Anterior cingulate cortex (tissue), 58 donors: ENCODE results near the gene PCDHGB3.
"Not testable (repeated sequence)": the region's sequence is repeated elsewhere in the genome, so short reads cannot be mapped to it uniquely, and the experiment has no call there.

Experiments used
- DNase-seq, 58 donors: peaks; one replicate each; lab custom pipeline; 2025; lab: John Stamatoyannopoulos, UW

PCDHGB3 gene

GRCh38 chr5:141389153-141390042 lies 19.4 kb downstream of the PCDHGB3 start:
- DNase-seq, result no peak

DNA sequence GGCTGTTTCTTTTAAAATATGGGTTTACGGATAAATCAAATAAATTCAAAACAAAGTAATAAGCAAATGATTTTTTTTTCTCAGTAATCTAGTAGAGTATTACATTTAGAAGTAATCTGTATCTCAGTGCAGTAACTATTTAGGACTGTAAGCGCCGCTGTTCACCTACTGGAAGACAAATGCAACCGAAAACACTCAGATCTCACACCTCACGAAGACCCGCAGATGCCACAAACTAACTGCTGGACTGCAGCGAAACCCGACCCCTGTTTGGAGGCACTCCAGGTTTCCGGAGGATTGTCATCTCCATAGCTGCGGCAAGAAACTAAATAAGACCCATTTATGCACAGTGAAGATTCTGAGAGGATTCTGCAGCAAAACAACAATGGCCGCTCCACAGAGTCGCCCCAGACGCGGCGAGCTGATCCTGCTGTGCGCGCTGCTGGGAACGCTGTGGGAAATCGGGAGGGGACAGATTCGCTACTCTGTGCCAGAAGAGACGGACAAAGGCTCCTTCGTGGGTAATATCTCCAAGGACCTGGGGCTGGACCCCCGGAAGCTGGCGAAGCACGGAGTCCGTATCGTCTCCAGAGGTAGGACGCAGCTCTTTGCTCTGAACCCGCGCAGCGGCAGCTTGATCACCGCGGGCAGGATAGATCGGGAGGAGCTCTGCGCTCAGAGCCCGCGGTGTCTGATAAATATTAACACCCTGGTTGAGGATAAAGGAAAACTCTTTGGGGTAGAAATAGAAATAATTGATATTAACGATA lies 22.6 kb downstream of the PCDHGB3 start, which contains the start of gene PCDHGA8:
PCDHGA8 (plus strand) TSS at position 205 of the 770 bp plus-strand sequence; CDS start at position 386, 181 bp downstream.
- DNase-seq, result no peak

DNA sequence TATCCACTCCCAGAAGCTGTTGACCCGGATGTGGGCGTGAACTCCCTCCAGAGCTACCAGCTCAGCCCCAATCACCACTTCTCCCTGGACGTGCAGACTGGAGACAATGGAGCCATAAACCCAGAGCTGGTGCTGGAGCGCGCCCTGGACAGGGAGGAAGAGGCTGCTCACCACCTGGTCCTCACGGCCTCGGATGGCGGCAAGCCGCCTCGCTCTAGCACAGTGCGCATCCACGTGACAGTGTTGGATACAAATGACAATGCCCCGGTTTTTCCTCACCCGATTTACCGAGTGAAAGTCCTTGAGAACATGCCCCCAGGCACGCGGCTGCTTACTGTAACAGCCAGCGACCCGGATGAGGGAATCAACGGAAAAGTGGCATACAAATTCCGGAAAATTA lies 23.2 kb downstream of the PCDHGB3 start:
- DNase-seq, result no peak

- DNase-seq, result not testable (repeated sequence)
Measured at GRCh38 chr5:141394401-141395187, 24.6 kb downstream of the PCDHGB3 start.

DNA sequence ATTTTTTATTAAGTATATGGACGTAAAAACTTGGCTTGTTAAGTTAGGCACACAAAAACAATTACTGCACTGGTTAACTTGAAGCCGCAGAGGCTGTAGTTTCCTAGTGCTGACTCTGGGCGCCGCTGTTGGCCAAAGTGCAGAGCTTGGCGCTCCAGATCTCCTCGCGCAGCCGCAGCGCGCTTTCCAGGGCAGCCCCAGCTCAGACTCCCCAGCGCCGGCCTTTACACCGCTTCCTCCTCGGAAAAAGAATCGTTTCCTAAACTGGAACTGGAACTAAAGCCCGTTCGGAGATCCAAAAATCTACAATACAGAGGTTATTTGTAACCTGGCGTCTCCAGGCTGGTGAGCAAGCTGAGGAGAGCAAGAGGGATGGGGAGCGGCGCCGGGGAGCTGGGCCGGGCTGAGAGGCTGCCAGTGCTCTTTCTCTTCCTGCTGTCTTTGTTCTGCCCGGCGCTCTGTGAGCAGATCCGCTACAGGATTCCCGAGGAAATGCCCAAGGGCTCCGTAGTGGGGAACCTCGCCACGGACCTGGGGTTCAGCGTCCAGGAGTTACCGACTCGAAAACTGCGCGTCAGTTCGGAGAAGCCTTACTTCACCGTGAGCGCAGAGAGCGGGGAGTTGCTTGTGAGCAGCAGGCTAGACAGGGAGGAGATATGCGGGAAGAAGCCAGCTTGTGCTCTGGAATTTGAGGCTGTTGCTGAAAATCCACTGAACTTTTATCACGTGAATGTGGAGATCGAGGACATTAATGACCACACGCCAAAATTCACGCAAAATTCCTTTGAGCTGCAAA lies 27.9 kb downstream of the PCDHGB3 start, which contains the start of gene PCDHGB5:
PCDHGB5 (plus strand) TSS at position 192 of the 796 bp plus-strand sequence; CDS start at position 373, 181 bp downstream.
- DNase-seq, result peak in 1 of 58 donors; percentile 10

DNA sequence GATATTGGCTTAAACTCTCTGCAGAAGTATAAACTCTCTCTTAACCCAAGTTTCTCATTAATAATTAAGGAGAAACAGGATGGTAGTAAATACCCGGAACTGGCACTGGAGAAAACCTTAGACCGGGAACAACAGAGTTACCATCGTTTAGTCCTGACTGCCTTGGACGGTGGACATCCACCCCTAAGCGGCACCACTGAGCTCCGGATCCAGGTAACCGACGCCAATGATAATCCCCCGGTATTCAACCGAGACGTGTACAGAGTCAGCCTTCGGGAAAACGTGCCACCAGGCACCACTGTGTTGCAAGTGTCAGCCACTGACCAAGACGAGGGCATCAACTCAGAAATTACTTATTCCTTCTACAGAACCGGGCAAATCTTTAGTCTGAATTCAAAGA lies 28.6 kb downstream of the PCDHGB3 start:
- DNase-seq, result no peak

GRCh38 chr5:141399555-141400258 lies 29.7 kb downstream of the PCDHGB3 start:
- no peak for DNase-seq

- peak in 2 of 58 donors; percentile 21 to 27 for DNase-seq
Measured at GRCh38 chr5:141402553-141403243, 32.7 kb downstream of the PCDHGB3 start, which contains the start of gene PCDHGA9. TSS of gene PCDHGA9 (plus strand) at chr5:141402778. CDS start at chr5:141402953, 175 bp downstream.

GRCh38 chr5:141403387-141403786 lies 33.3 kb downstream of the PCDHGB3 start:
- no peak for DNase-seq

DNA sequence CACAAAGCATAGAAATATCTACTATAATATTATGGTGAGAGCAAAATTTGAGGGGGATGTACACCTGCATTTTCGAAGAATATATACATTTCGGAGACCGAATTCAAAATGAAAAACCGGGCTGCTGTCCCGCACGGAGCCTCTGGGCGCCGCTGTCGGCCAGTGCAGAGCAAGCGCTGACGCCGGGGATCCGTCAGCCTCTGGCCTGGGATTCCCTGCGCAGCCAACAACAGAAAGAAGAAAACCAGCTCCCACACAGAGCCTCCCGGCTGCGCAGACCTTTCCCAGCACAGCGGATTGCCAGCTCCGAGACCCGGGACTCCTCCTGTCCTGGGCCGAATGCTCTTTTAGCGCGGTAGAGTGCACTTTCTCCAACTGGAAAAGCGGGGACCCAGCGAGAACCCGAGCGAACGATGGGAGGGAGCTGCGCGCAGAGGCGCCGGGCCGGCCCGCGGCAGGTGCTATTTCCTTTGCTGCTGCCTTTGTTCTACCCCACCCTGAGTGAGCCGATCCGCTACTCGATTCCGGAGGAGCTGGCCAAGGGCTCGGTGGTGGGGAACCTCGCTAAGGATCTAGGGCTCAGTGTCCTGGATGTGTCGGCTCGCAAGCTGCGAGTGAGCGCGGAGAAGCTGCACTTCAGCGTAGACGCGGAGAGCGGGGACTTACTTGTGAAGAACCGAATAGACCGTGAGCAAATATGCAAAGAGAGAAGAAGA lies 37.9 kb downstream of the PCDHGB3 start, which contains the start of gene PCDHGB6:
PCDHGB6 (plus strand) TSS at position 232 of the 716 bp plus-strand sequence; CDS start at position 414, 182 bp downstream.
- not testable (repeated sequence) for DNase-seq

- DNase-seq, result no peak
Measured at GRCh38 chr5:141409598-141410306, 39.7 kb downstream of the PCDHGB3 start.

DNA sequence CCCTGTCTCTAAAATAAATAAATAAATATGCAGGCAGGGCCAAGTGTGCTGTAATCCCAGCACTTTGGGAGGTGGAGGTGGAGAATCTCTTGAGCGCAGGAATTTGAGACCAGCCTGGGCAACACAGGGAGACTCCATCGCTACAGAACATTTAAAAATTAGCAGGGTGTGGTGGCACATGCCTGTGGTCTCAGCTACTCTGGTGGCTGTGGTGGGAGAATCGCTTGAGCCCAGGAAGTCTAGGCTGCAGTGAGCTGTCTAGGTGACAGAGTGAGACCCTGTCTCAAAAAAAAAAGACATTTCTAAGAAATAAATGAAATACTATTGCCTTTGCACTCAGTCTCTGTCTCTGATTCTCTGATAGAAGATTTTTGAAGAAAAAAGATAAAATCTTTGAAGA lies 41.5 kb downstream of the PCDHGB3 start:
- no peak for DNase-seq

GRCh38 chr5:141412854-141413539 lies 43.0 kb downstream of the PCDHGB3 start, which contains the start of gene PCDHGA10:
TSS of gene PCDHGA10 (plus strand) at chr5:141412987. CDS start at chr5:141413176, 189 bp downstream.
- DNase-seq, result peak in 1 of 58 donors; percentile 12

- no peak for DNase-seq
Measured at GRCh38 chr5:141413540-141414069, 43.6 kb downstream of the PCDHGB3 start.

GRCh38 chr5:141414548-141415274 lies 44.7 kb downstream of the PCDHGB3 start:
- DNase-seq, result not testable (repeated sequence)
